Endometrial microvascular endothelial cells (primary cell): ENCODE measurements around the gene YARS1. TPM values are rescaled to one million over a fixed set of nuclear protein-coding genes. Genes with fewer than 3 reads are reported as not detected.

Source experiments
- in situ Hi-C: cut with HindIII; loops from 2 replicates; pipeline ENCODE4 v1.10.0; 2017; ENCODE audit warnings: low sequenced_read_pairs, low pct_unique_long_range_greater_than_20kb; ENCODE audit errors: inconsistent ontology term
- total RNA-seq: library from RNA; depleted of rRNA; stranded (reverse); fragments of >200 nt; gene quantifications from one replicate; pipeline ENCODE4 v1.2.3, GENCODE V29; 2015; ENCODE audit errors: inconsistent ontology term

YARS1 gene
- total RNA-seq, 1 donor from 2014 or later, result 132 TPM

- in situ Hi-C loops, result no loop called here
These were observed 47.5 kb downstream of the YARS1 start for GRCh38 chr1:32769524-32770220.

DNA sequence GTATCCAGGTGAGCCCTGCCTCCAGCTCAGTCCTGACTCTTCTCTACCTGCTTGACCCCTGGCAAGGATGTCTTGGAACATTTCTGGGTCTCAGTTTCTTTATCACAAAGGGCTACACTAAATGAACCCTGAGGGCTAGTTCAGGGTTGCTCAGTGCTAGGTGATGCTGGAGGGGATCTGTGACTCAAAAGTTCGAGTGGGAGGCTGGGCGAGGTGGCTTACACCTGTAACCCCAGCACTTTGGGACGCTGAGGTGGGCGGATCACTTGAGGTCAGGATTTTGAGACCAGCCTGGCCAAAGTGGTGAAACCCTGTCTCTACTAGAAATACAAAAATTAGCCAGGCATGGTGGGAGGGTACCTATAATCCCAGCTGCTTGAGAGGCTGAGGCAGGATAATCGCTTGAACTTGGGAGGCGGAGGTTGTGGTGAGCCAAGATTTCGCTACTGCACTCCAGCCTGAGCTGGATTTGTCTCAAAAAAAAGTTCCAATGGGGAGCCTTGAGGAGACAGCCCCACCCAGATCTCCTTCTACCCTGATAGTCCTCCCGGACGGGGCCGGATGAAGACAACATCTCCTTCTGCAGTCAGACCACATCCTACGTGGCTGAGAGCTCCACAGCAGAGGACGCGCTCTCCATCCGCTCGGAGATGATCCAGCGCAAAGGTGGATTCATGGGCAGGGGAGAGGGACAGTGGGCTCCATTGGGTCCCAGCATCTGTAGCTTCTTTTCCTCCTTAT, 48.9 kb downstream of the YARS1 start:
- in situ Hi-C loops, result no loop called here

GRCh38 chr1:32767641-32768040, 49.5 kb downstream of the YARS1 start:
- in situ Hi-C loops, result no loop called here

- in situ Hi-C loops, result no loop called here
These were observed 50.0 kb downstream of the YARS1 start for GRCh38 chr1:32767156-32767555.

DNA sequence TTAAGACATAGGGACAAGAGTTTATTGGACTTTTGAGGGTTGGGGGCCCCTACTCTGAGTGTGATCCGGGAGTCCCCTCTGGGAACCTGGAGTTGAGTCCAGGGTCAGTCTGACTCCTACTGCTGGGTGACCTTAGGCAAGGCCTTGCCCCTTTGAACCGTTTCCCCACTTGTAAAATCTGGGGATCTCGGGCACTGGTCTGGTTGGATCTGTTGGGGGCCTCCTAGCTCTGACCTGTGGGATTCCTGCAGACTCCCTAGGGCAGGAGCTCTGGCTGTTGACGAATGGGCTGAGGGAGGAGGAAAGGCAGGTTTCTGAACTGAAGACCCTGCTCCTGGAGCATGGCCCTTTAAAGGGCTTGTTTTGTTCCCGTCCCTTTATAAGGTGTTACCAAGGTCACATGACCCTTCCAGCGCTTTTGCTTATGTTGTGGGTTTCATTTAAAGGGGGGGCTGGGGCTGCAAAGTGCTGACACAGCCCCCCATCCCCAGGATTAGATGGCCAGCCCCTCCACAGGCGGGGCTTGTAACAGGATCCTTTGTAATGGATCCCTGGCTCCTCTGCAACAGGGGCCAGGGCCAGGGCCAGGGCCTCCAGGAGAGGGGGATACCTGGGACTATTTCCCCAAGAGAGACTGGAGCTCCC, 50.7 kb downstream of the YARS1 start:
- in situ Hi-C loops, result no loop called here

DNA sequence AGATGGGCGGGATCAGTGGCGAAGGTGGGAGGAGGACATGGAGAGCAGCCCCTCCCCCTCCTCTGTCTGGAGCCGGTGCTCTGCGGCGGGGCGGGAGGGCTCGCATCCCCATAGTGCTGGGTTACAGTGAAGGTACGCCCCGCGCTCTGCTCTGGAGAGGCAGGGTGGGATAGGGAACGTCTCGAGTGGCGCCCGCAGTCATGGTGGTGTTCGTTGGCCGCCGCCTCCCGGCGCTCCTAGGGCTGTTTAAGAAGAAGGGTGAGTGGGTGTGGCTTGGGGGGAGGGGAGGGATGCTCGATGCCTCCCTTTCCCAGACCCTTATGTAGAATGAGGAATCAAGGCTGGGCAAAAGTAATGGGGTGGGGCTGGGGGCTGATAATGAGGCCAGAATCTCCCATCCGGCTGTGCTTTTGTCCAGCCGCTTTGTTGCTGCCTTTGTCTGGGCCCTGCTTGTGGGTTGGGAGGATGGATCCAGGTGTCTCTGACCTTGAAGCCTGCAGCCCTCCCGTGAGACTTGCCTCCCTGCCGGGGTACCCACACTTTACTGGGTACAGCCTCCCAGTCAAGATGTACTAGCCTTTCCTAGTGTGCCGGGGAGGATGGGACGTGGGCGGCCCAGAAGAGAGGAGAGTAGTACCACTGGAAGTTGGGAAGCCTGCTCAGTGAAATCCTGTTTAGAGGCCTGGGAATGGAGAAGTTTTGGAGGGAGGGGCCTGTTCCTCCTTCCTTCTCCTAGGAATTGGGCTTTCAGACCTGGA, 51.4 kb downstream of the YARS1 start:
- in situ Hi-C loops, result no loop called here

GRCh38 chr1:32764826-32765569, 52.2 kb downstream of the YARS1 start:
- in situ Hi-C loops, result no loop called here

- in situ Hi-C loops, result no loop called here
These were observed 53.9 kb downstream of the YARS1 start for GRCh38 chr1:32763221-32763620.

GRCh38 chr1:32761936-32762335, 55.2 kb downstream of the YARS1 start:
- in situ Hi-C loops, result no loop called here

DNA sequence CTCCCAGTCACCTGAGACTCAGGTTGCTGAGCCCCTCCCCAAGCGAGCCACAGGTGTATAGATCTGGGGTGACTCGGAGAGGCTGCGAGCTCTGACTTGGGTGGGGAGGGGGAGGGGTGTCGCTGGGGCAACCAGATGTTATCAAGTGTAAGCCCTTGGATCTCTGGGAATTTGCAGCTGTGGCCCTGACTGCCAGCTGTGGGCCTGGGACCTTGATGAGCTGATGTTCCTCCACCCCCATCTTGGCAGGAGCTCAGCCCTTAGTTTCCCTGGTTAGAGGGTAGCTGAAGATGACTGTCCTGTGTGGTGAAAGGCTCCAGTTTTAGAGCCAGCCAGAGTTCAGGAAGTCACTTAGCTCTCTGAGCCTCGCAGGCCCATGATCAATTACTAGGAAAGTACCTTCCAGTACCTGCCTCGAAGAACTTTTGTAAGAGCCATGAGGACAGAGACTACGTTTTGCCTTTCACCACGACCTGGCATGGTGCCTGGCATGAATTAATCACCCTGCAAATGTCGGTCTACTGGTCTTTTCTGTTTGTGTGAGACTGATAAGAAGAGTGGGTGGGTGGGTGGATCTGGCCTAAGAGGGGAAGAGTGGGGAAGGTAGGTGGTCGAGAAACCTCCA, 55.8 kb downstream of the YARS1 start:
- in situ Hi-C loops, result no loop called here

GRCh38 chr1:32759997-32760623, 57.0 kb downstream of the YARS1 start:
- in situ Hi-C loops, result no loop called here

DNA sequence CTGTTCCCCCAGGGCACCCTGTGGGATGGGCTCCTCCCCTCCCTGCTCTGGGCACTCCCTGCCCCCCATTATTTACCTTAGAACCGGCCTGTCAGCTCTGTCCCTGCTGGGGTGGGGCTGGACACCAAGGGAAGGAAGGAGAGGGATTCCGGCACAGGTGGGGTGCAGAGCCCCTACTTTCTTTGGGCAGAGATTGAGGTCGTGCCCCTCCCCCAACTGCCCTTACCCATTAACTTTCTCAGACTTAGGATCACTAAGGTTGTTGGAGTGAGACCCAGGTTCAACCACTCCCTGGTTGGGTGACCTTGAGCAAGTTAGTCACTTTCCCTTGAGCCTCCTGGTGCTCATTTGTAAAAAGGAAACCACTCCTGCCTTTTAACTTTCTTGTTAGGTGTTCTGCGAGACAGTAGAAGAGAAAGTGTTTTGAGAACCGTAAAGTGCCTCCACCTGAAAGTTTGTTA, 57.6 kb downstream of the YARS1 start:
- in situ Hi-C loops, result no loop called here

DNA sequence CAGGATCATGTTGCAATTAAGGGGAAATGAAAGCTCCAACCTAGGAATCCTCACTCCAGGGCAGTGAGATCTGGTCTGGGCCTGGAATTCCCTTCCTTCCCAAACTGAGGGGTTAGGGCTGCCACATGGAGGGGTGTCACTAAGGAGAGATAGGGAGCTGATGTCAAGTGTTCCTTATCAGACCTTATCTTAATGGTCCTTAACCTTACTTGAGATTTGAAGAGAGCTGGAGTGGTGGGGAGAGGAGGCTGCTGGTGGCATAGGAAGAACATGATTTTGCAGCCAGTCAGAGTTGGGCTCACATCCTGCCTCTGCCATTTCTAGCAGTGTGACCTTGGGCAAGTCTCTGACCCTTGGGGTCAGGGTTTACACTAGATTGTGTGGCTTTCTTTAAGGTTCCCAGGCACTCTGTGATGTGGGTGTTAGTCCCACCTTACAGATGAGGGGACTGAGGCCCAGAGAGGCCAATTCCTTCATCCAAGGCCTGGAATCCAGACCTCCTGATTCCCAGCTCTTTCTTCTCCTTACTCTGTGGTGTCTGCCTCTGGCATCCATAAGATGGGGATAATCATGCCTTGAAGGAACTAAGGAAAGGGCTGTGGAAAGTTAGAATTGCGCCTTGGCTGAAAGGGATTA, 58.2 kb downstream of the YARS1 start:
- in situ Hi-C loops, result no loop called here

- in situ Hi-C loops, result no loop called here
These were observed 58.9 kb downstream of the YARS1 start for GRCh38 chr1:32758177-32758794.

- in situ Hi-C loops, result no loop called here
These were observed 59.8 kb downstream of the YARS1 start for GRCh38 chr1:32757213-32757895.

- in situ Hi-C loops, result no loop called here
These were observed 61.4 kb downstream of the YARS1 start for GRCh38 chr1:32755810-32756159.
